Stimulated activated CD8-positive, alpha-beta memory T cell treated with anti-CD3 and anti-CD28 coated beads, Interleukin-2, amount 100 ng/mL, for 1 hour (primary cell): ENCODE measurements around the gene MOB4.

Source experiments
- DNase-seq, 2 donors: peaks; one replicate each; pipeline ENCODE4 v3.0.0-alpha.2; 2020; ENCODE audit warnings: low read depth in 2 of 2

The MOB4 gene

GRCh38 chr2:197591339-197592072 is 75.6 kb downstream of the MOB4 start:
- no peak for DNase-seq

GRCh38 chr2:197596766-197597165 is 80.9 kb downstream of the MOB4 start:
- DNase-seq, result no peak

GRCh38 chr2:197597166-197597565 is 81.3 kb downstream of the MOB4 start:
- no peak for DNase-seq

GRCh38 chr2:197598450-197598849 is 82.6 kb downstream of the MOB4 start:
- no peak for DNase-seq

- no peak for DNase-seq
Observed at GRCh38 chr2:197599285-197599965, 83.6 kb downstream of the MOB4 start.

- DNase-seq, result no peak
Observed at GRCh38 chr2:197600306-197600705, 84.4 kb downstream of the MOB4 start.

GRCh38 chr2:197601726-197602125 is 85.9 kb downstream of the MOB4 start:
- no peak for DNase-seq
